Activated T-cell treated with anti-CD3 and anti-CD28 coated beads for 24 hours (primary cell): ENCODE results near the gene SLAIN2.
"Not testable (repeated sequence)": the region's sequence is repeated elsewhere in the genome, so short reads cannot be mapped to it uniquely, and the experiment has no call there.

Experiments
- DNase-seq: peaks from one replicate; pipeline ENCODE4 v3.0.0-alpha.2; 2020; ENCODE audit warnings: low read depth

Gene SLAIN2

GRCh38 chr4:48340965-48341775 is at the start of gene SLAIN2:
TSS of gene SLAIN2 (plus strand) at chr4:48341529. CDS start at chr4:48341740, 211 bp downstream.
- DNase-seq, result peak; percentile 98

DNA sequence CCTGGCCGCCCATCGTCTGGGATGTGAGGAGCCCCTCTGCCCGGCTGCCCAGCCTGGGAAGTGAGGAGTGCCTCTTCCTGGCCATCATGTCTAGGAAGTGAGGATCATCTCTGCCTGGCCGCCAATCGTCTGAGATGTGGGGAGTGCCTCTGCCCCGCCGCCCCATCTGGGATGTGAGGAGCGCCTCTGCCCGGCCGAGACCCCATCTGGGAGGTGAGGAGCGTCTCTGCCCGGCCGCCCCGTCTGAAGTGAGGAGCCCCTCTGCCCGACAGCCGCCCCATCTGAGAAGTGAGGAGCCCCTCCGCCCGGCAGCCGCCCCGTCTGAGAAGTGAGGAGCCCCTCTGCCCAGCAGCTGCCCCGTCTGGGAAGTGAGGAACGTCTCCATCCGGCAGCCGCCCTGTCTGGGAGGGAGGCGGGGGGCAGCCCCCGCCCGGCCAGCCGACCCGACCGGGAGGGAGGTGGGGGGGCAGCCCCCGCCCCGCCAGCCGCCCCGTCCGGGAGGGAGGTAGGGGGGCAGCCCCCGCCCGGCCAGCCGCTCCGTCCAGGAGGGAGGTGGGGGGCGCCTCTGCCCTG is 49.0 kb upstream of the SLAIN2 start:
- not testable (repeated sequence) for DNase-seq

GRCh38 chr4:48295116-48295515 is 46.2 kb upstream of the SLAIN2 start:
- no peak for DNase-seq

DNA sequence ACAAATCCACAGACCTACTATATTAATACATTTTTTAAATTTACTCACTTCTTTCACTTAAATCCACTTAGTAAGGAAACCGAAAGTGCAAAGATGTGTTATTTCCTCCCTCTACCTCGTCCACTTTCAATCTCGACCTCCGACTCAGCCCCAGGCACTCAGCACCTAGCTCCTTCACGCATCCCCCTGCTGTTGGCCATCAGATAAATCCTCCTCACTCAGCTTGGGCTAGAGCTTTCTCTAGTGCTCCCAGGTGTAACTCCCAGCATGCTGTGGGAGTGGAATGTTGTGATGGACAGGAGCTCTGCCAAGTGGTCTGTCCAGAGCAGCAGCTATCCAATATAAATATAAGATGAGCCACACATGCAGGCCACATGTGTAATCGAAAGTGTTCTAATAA is 45.0 kb upstream of the SLAIN2 start:
- no peak for DNase-seq

- DNase-seq, result no peak
Observed at GRCh38 chr4:48297256-48297846, 44.0 kb upstream of the SLAIN2 start.

GRCh38 chr4:48299560-48299959 is 41.8 kb upstream of the SLAIN2 start:
- DNase-seq, result no peak

DNA sequence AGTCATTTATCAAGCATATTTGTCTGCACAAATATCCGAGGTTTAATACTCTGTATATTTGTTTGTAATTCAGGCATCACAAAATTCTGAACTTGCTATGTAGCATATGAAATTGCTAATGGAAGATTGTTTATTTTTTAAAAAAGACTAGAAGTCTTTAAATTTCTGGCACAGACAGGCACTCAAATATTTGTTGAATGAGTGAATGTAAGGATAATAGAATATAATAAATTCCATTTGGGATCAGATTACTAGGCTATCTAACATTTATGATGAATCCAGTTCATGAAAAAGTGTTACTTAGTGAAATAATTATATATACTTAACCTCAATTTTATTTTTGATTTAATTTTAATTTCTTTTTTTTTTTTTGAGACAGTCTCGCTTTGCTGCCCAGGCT is 41.3 kb upstream of the SLAIN2 start:
- DNase-seq, result no peak

GRCh38 chr4:48305508-48305907 is 35.8 kb upstream of the SLAIN2 start:
- no peak for DNase-seq

- no peak for DNase-seq
Observed at GRCh38 chr4:48307528-48307927, 33.8 kb upstream of the SLAIN2 start.

DNA sequence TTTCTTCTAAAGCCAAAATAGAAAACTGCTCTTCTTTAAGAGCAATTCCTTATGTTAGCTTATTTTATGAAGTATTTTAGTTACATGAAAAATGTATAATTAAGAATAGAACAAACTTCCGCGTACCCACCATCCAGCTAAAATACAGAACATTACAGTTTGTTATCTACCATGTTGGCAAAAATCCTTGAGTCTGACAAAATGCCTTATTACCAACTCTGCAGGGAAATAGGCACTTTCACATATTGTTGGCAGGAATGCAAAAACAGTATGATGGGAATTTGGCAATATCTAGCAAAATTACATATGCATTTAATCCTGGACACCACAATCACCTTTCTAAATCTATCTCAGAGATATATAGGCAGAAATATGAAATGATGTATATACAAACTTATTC is 32.4 kb upstream of the SLAIN2 start:
- no peak for DNase-seq

- no peak for DNase-seq
Observed at GRCh38 chr4:48311896-48312295, 29.4 kb upstream of the SLAIN2 start.

GRCh38 chr4:48314746-48315145 is 26.6 kb upstream of the SLAIN2 start:
- not testable (repeated sequence) for DNase-seq

GRCh38 chr4:48315728-48316630 is 25.4 kb upstream of the SLAIN2 start:
- peak; percentile 7 for DNase-seq

DNA sequence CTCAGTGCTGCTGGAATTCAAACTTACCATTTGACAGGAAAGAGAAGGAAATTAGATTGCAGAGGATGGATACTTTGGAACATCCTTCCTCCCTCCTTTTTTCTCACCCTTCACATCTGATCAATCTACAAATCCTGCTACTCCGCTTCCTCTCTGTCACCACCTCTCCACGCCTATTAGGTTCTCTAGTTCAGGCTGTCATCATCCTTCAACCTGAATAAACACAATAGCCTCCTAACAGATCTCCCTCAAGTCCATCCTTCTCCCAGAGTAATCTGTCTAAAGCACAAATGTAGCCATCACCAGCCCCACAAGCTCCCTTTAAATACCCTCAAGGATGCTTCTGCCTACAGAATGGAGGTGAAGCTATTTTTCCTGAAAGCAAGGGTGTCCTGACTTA is 20.0 kb upstream of the SLAIN2 start:
- DNase-seq, result no peak

GRCh38 chr4:48322063-48322462 is 19.3 kb upstream of the SLAIN2 start:
- DNase-seq, result no peak

DNA sequence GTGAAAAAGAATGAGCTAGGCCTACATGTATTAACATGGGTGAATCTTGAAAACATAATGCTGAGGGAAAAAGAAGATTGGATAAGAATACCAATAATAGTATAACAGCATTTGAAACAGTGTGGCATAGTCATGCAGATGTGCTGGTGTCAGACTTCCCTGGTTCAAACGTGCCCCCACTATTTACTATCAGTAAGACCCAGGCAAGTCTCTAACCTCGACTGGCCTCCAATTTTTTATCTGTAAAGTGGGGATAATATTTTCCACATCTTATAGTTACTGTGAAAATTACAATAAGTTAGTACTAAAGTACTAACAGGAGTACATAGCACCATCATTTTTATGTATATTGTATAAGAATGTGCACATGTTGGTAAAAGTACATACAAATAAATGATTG is 17.0 kb upstream of the SLAIN2 start:
- DNase-seq, result no peak

- no peak for DNase-seq
Observed at GRCh38 chr4:48329193-48329592, 12.1 kb upstream of the SLAIN2 start.

- DNase-seq, result no peak
Observed at GRCh38 chr4:48329976-48330375, 11.4 kb upstream of the SLAIN2 start.

DNA sequence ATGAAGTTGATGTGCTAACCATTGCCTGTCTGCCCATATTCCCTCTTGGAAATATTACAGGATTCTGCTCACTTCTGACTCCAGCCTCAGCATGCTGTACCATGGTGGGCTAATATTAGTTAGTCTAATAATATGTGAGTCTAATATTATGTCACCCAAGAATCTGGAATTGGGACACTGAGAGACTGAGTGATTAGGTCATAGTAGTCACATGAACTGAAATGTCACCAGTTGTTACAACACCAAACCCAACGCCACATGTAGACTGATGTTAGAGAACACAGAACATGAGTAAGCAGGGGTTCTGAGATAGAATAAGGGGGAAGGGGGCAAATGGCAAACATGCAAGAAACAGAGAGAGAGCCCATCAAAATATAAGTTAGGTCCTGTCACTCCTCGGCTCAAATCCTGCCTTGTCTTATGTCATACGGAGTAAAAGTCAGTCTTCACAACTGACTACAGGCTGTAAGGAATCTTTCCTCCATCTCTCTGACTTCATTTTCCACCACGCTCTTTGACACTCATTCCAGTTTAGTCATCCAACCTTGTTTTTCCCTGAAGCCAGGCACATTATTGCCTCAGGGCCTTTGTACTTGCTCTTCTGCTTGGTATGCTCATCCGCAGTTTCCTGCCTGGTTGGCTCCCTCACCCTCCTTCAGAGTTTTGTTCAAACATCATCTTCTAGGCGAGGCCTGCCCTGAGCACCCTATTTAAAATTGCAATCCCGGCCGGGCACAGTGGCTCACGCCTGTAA is 9.6 kb upstream of the SLAIN2 start:
- DNase-seq, result no peak

DNA sequence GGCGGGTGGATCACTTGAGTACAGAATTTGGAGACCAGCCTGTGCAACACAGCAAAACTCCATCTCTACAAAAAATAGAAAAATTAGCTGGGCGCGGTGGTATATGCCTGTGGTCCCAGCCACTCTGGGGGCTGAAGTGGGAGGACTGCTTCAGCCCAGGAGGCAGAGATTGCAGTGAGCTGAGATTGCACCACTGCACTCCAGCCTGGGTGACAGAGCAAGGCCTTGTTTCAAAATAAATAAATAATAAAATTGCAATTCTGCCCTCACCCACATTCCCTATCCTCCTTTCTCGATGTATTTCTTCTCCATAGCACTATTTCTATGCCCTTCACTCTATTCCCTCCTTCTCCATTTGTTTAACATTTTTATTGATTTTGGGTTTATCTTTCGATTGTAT is 8.7 kb upstream of the SLAIN2 start:
- DNase-seq, result no peak

GRCh38 chr4:48333587-48333986 is 7.7 kb upstream of the SLAIN2 start:
- DNase-seq, result no peak

- no peak for DNase-seq
Observed at GRCh38 chr4:48334236-48334635, 7.1 kb upstream of the SLAIN2 start.
